Stimulated activated CD4-positive, alpha-beta T cell treated with anti-CD3 and anti-CD28 coated beads, TNF-alpha, amount 100 ng/mL, for 24 hours (primary cell): ENCODE results near the gene CTNNA3.

Experiments used
- DNase-seq, 3 experiments: peaks; one replicate each; pipeline ENCODE4 v3.0.0-alpha.2; 2020; ENCODE audit warnings: low read depth in 3 of 3

CTNNA3 gene

GRCh38 chr10:66760941-66761340, 935.1 kb downstream of the CTNNA3 start:
- DNase-seq = no peak

DNA sequence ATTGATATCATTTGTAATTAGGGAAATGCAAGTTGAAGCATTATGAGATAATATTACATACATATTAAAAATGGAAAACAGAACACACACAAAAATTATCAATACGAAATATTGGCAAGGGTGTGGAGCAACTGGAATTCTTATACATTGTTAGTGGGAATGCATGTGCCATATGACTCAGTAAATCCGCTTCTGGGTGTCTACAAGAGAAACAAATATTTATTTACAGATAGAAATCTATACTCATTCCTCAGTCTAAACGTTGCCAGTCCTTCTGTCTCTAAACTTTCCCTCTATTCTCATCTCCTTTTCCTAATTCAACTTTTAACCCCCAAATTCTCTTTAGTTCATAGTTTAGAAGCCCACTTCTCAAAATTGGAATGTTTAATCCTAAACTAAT, 940.5 kb downstream of the CTNNA3 start:
- DNase-seq = no peak

DNA sequence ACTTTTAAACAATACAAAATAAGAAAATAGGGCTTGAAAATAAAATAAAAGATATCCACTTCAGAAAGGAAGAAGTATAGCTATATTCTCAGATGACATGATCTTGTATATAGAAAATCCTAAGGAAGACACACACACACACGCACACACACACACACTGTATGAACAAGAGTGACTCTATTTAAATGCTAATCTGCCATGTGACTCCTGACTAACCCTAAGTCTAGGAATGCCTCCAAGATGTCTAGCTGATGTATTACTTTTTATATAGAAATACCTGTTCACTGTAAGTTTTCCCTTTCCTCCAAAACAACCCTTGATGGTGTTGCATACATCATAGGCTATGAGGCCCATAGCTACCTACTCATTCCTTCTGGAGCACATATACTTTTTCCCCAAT, 943.3 kb downstream of the CTNNA3 start:
- no peak for DNase-seq

GRCh38 chr10:66748217-66748616, 947.8 kb downstream of the CTNNA3 start:
- no peak for DNase-seq

- DNase-seq = no peak
Measured at GRCh38 chr10:66747451-66747850, 948.5 kb downstream of the CTNNA3 start.

DNA sequence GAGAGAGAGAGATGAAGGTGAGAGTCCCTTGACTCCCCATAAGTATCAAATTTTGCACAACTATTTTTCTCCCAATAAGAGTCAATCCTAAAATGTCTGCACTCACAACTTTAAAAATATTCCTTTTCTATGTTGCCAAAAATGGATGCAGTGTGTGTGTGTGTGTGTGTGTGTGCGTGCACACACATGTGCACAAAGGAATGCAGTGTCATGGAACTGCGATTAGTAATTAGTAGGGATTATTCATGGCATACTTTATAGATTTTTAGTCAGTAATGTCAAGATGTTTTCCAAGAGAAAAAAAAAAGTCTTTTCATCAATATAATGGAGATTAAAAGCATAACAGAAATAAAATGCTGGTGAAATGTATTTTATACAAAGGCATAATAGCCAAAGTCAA, 949.3 kb downstream of the CTNNA3 start:
- no peak for DNase-seq

- DNase-seq = no peak
Measured at GRCh38 chr10:66746246-66746645, 949.7 kb downstream of the CTNNA3 start.

GRCh38 chr10:66744915-66745314, 951.1 kb downstream of the CTNNA3 start:
- DNase-seq = no peak

DNA sequence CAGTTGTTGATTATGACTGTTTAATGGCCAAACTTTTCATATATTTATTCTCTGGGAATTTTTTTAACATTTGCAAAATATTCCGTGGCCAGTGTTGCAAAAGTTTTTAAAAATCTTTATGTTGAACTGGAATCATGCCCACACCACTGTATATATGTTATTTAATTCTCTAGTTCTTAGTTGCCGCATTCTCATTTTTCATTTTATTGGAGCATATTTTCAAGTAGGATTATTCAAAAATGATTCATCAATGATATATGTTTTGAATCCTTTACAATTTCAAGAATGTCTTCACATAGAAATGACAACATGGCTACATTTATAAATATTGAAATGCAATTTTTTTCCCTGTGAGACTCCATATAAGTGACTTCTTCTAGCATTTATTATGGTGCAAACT, 958.8 kb downstream of the CTNNA3 start:
- DNase-seq = no peak

GRCh38 chr10:66723608-66724400, 972.2 kb downstream of the CTNNA3 start:
- DNase-seq = no peak

- no peak for DNase-seq
Measured at GRCh38 chr10:66719483-66719882, 976.5 kb downstream of the CTNNA3 start.

- DNase-seq = no peak
Measured at GRCh38 chr10:66717231-66717981, 978.6 kb downstream of the CTNNA3 start.

DNA sequence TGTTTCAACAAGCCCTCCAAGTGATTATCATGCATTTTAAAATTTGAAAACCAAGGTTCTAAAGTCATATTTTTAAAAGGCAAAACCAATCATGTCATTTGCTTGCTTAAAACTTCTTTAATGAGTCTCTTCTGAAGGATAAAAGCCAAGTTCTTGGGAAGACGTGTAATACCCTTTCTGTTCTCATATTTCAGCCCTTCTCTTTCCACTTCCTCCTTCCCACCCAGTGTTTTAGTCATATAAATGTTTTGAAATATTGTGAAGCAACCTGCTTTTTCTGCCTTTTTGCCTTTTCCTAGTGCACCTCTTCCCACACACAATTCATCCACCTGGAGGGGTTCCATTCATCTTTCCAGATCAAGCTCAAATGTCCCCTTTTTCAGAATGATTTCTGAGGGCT, 981.3 kb downstream of the CTNNA3 start:
- no peak for DNase-seq

DNA sequence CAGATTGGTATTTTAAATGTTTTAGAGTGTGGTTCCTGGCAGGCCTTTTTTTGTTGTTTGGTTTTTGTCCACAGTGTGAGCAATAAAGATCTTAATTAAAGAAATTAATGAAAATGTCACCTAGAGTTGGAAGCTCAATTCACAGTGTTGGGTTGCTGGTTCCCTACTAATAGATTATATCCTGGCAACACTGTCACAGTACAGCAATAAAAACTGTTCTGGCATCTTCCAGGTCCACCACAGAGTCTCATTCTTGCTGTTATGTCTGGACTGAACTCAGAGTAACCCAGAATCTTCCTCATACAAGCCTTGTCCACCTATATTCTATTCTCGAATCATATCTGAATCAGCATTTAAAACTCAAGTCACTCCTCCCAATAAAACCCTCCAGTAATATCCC, 982.6 kb downstream of the CTNNA3 start:
- DNase-seq = no peak

- no peak for DNase-seq
Measured at GRCh38 chr10:66698069-66698468, 997.9 kb downstream of the CTNNA3 start.

GRCh38 chr10:66695046-66695445, 1000.9 kb downstream of the CTNNA3 start:
- DNase-seq = no peak

DNA sequence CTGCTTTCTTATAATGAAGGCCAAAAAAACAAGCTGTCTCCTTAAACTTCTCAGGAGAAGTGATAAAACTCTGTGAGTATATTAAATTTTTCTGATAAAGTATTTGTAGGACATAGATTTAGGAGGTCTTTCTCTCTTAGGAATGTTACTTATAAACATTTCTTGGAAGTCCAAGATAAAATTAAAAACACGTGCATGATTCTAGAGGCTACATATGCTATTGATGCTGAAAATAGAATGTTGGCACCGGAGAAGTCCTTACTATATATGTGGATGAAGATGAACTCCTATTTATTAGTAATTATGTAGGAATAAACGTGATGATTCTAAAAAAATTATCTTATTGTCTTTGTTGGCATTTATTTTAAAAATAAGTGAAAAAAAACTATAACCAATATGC, 1011.4 kb downstream of the CTNNA3 start:
- DNase-seq = no peak

DNA sequence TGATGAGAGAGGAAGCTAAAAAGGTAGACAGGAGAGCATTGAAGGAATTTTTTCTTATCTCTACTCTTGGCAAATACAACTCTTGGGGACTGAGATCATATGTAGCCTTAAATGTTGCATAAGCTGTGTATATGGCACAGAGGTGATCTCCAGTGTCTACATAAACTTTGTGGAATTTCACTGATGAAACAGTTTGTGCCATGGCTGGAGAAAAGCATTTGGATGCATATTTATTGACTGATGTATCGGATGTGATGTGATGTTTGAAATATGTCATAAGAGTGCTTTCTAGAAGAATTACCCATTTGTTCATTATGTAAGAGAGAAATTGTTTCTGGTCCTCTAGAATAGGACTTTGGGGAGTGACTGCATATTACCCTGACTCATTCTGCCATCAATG, 1015.1 kb downstream of the CTNNA3 start:
- no peak for DNase-seq

DNA sequence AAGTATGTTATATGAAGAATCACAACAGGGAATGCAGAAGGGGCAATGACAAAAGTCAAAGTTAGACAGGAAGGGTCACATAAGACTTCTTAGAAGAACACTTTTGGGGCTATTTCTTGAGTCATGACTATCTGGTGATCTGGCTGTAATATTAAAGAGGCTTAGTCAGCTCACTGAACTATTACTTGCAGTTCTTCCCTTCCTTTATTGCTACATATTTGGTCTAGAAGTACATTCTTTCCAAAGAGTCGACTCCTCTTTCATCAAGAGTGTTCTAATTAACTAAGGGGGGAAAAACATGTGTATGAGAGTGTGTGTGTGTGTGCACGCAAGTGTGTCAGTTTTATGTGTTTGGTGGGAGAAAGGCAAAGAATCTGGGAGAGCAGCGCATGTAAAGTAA, 1017.5 kb downstream of the CTNNA3 start:
- no peak for DNase-seq

DNA sequence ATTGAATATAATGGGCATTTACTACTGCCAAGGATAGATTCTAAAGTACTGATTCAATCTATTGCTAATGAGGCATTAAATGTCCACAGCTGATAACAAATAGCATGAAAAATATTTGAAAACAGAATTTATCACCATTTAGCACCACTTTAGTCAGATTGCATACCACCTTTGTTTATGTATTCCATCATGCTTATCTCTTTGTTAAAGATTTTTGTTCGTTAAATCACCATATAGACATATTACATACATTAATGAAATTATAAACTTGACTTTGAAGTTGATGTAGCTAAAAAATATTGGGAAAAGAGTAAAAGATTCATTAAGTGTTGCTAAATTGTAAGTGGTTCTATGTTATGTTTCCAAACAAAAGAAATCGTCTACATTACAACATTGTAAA, 1022.9 kb downstream of the CTNNA3 start:
- DNase-seq = no peak

GRCh38 chr10:66671562-66671961, 1024.4 kb downstream of the CTNNA3 start:
- no peak for DNase-seq

GRCh38 chr10:66671064-66671463, 1024.9 kb downstream of the CTNNA3 start:
- DNase-seq = no peak

GRCh38 chr10:66656499-66656898, 1039.5 kb downstream of the CTNNA3 start:
- DNase-seq = no peak
